NCI-H2196 (cell line): Measurements from ENCODE around the gene NUF2.
"Not testable (repeated sequence)": the region's sequence is repeated elsewhere in the genome, so short reads cannot be mapped to it uniquely, and the experiment has no call there.

ENCODE experiments used
- DNase-seq: peaks from one replicate; lab custom pipeline; 2025; ENCODE audit not compliant: unreplicated experiment; lab: John Stamatoyannopoulos, UW

NUF2 gene

DNA sequence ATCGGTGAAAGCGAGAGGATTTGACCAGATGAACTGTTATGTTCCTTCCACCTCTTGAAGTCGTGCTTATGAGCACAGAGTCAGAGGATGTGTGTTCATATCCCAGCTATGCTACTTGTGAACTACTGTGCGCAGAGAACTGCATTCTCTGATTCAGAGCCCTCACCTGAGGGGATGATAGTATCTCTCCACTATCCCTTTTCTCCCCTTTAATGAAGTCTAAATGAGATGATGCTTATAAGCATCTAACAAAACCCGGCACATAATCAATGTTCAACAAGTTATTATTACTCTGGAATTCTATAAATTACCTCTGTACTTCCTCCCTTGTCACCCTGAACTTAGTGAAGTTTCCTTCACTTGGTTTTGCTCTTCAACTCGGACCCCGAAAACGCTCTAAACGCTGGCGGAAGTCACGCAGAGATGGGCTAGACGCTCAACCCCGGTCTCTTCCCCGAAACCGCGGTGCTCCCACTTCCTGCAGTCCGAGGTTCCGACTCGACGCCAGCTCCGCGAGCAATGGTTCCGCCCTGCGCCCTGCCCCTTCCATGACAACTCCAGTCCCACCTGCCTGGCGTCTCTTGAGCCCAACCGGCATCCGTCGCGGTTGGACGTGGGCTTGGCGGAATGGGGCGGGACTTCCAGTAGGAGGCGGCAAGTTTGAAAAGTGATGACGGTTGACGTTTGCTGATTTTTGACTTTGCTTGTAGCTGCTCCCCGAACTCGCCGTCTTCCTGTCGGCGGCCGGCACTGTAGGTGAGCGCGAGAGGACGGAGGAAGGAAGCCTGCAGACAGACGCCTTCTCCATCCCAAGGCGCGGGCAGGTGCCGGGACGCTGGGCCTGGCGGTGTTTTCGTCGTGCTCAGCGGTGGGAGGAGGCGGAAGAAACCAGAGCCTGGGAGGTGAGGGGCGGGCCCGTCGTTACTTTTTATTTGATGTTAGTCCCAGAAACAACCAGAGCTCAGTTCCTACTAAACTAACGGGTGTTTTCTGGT lies at the start of gene NUF2:
NUF2 (plus strand) TSS at position 644 of the 995 bp plus-strand sequence. CDS start 4,098 bp downstream, outside the sequence.
- peak; percentile 97 for DNase-seq

DNA sequence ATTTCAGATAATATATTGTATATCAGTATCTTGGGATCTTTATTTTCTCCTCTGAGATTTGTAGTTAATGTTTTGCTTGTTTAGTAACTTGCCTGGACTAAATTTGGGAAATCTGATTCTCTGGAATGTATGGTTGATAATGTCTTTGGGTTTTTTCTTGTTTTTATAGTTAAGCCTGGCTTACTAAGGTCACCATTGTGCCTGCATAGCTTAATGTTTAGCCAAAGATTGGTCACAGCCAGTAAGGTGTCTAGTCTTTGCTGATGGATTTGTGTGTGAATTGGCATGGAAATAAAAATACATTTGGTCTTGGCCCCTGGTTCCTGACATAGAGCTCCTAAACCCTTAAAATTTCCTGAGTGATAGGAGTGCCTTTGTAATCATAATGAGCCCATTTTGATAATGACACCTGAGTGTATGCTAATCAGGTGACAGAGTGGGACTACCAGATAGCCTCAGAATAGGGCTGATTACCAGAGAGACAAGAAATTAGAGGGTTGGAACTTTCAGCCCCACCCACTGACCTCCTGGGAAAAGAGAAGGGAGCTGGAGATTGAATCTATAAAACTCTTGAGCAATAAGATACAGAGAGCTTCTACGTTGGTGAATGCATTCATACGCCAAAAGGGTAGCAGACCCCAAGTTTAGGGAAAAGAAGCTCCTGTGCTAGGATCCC lies 47.9 kb upstream of the NUF2 start:
- no peak for DNase-seq

DNA sequence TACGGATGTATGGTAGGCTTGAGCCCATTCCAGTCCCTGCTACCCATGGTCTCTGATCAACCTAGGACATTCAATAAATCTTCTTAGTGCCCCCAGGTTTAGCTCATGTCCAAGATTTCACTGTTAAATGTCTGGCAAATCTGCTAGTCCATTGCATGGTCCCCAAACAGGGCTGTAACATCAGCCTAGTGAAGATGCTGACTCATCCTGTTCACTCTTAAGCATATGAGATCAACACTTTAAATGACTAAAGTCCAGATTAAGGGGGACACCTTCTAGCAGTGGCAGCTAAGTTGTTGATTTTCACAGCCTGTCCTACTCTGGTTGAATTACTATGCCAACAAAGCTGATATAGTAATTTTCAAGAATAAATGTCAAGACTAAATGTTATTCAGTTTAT lies 46.5 kb upstream of the NUF2 start:
- no peak for DNase-seq

DNA sequence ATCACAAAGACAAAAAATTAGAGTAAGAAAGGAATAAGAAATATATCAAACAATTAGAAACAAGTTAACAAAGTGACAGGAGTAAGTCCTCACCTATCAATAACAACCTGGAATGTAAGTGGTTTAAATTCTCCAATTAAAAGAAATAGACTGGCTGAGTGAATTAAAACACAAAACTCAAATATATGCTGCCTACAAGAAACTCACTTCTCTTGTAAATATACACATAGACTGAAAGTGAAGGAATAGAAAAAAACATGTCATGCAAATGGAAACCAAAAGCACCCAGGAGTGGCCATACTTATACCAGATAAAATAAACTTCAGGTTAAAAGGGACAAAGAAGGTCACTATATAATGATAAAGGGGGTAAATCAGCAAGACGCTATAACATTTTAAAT lies 43.2 kb upstream of the NUF2 start:
- DNase-seq = no peak

DNA sequence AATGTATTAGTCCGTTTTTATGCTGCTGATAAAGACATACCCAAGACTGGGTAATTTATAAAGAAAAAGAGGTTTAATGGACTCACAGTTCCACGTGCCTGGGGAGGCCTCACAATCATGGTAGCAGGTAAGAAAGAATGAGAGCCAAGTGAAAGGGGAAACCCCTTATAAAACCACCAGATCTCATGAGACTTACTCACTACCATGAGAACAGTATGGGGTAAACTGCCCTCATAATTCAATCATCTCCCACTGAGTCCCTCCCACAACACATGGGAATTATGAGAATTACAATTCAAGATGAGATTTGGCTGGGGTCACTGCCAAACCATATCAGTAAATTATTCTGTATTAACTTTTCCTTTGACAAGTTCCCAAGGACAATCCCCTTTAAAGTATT lies 36.9 kb upstream of the NUF2 start:
- not testable (repeated sequence) for DNase-seq

DNA sequence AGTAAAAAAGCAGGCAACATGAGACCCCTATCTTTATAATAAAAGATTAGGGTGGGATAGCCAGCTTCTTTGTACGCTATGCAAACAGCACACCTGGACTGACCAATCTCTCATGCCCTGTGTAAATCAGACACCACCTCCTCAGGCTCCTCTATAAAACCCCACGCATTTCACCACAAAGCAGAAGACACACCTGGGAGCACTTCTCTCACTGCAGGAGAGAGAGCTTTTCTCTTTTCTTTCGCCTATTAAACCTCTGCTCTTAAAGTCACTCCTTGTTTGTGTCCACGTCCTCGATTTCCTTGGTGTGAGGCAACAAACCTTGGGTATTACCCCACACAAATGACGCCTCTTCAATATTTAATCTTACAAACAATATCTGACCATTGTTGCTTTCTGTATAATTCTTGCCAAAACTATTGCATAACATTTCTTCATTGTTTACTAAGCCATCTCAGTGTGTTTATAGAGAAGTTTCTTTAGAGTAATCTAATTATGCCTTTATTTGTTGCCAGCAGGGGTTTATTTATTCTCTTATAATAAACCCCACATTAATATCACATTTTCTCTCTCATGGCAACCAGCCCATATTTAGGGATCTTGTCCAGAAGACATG lies 31.6 kb upstream of the NUF2 start:
- DNase-seq = peak; percentile 57

DNA sequence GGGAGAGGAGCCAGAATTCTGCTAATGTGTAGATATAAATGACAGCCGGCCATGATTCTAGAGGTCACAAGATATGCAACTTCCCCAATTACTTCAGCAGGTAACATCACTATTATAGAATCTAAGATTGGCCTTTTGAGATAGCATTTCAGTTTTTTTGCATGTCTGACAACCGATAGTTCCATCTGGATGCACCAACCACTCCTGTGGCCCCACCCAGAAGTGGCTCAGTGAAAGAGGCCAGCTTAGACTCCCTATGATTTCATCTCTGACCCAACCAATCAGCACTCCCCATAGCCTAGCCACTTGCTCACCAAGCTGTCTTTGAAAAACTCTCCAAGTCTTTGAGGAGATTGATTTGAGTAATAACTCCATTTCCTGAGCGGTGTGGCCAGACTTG lies 30.3 kb upstream of the NUF2 start:
- no peak for DNase-seq

DNA sequence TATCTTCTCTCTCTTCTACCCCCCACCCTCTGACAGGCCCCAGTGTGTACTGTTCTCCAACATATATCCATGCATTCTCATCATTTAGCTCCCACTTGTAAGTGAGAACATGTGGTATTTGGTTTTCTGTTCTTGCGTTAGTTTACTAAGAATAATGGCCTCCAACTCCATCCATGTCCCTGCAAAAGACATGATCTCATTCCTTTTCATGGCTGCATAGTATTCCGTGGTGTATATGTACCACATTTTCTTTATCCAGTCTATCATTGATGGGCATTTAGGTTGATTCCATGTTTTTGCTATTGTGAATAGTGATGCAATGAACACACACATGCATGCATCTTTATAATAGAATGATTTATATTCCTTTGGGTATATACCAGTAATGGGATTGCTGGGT lies 29.6 kb upstream of the NUF2 start:
- not testable (repeated sequence) for DNase-seq

DNA sequence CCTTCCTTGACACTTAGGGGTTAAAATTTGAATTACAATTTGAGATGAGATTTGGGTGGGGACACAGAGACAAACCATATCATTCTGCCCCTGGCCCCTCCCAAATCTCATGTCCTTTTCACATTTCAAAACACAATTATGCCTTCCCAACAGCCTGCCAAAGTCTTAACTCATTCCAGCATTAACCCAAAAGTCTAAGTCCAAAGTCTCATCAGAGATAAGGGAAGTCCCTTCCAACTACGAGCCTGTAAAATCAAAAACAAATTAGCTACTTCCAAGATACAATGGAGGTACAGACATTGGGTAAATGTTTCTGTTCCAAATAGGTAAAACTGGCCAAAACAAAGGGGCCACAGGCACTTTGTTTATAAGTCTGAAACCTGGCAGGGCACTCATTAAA lies 28.3 kb upstream of the NUF2 start:
- DNase-seq = not testable (repeated sequence)

DNA sequence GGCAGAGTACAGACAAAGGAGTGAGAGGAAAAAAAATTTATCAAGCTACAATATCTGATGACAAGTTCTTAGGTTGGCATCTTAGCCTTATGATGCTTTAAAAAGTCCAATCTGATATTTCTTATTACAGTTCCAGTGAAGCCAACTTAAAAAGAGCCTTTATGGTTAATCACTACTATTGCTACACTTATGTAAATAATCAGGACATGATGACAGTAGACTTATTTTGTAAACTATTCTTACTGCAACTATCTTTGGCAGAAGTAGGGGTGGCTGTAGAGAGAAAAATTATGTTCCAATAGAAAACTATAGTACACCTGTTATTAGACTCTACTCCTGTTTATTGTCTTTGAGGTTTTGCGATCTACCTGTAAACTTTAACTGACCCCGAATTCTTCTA lies 25.8 kb upstream of the NUF2 start:
- DNase-seq = no peak

DNA sequence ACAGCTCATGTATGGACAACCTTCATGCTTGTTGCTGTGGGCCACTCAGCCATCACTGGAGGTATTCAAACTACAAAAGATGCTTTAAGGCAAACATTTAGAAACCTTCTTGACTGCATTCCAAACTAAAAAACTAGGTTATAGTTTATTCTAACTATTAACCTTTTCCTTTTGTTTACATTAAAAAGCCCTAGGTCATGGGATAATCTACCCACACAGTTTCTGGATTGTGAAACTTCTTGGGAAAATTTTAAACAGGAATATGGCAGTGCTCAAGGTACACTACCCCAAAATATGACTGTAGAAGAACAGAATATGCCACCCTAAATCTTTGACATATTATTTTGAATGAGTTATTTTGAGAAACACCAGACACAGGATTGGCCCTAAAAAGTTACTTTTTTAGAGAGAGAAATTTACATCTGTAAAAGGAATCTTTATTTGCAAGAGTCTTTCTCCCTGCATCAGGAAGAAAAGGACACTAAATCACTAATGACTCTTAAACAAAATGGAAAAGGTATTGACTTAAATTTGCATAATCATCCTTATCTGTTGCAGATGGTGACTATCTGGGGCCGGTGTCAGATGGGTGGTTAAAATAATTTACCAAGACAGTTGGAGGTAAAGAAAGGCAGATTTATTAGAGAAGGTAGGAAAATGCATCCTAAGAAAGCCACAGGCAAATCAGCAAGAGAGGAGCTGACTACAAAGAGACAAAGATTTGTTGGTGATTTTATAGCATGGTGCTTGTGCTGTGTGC lies 25.1 kb upstream of the NUF2 start:
- DNase-seq = no peak

DNA sequence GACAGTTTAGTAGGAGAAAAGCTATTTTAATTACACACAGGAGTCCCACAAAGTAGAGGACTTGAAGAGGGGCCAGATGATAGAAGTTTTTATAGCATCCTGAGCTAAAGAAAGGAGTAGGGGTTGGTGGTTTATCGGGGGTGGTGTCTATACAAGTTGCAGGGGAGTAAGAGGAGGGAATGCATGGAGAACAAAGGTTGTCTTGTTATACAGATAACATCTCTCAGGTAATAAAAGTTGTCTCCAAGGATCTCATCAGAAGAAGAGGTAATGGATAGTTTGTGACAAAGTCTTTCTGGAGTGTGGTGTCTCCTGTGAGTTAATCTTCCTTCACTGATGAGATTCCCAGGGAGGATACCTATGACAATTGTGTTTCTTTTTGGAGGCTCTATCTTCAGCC lies 23.4 kb upstream of the NUF2 start:
- DNase-seq = no peak

DNA sequence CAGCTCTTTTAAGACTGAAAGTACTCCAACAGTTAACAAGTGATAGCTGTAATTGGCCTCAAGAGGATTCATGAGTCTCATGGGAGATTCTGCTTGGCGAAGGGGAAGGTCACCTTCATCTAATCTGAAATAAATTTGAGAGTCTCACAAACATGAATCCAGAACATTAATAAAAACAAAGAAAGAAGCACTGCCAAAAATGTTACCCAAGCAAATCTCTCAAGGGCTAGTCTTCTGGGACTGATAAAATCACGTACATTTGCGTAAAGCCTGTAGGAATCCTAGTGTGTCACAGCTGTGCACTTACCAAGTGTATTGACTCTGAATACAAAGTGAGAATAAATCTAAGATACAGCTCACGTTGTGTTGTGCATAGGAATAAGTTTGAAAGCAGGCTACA lies 21.2 kb upstream of the NUF2 start:
- DNase-seq = no peak

DNA sequence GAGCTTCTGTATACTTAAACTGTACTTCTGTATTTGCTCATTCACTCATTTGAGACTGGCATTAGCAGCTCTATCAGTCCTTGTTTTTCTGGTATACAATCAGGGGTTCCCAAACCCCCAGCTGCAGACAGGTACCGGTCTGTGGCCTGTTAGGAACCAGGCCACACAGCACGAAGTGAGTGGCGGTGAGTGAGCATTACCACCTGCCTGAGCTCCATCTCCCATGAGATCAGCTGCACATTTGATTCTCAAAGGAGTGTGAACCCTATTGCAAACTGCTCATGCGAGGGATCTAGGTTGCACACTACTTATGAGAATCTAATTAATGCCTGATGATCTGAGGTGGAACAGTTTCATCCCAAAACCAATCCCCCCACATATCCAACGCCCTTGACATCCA lies 18.2 kb upstream of the NUF2 start:
- no peak for DNase-seq

DNA sequence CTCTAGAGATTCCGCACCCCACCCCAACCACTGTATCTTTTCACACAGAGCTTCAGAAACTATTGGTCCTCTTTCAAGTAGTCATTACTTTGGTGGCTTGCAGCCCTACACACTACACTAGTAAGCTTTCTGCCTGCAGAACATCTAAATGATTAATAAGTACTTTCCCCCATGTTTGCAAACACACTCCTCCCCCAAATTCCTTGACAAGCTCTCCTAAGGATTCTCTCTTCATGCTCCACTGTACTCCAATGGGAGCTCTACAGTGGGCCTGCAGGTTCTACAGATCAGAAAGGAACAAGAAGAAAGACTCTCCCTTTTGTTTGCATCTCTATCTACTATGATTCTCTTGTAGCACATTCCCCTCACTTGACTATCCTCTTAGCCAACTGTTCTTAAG lies 16.3 kb upstream of the NUF2 start:
- no peak for DNase-seq

DNA sequence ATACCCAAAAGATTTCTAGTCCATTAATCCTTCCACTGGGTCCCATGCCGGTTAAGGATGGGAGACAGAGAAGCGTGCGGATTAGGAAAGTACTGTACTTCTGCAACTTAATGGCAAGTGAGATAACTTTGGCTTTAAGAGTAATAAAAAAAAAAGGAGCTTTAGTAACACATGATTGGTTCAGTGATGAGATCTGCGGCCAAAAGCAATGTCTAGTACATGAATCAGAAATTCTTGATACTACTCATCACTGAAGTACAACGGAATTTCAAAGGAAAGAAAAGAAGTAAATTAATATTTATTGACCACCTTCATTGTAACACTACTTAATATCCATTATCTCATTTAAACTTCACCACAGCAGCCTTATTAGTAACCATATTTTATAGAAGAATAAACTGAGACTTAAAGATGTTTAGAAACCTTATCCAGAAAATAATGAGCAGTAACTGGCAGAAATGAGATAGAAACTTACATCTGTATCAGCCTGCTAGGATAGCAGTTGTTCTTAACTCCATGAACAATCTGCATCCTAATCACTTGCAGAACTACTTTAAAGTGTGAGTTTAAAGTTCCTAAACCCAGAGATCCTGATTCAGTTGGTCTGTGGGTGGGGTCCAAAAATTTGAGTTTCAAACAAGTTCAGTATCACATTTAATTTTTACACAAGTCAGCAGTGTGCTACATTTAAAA lies 14.1 kb upstream of the NUF2 start:
- DNase-seq = no peak

DNA sequence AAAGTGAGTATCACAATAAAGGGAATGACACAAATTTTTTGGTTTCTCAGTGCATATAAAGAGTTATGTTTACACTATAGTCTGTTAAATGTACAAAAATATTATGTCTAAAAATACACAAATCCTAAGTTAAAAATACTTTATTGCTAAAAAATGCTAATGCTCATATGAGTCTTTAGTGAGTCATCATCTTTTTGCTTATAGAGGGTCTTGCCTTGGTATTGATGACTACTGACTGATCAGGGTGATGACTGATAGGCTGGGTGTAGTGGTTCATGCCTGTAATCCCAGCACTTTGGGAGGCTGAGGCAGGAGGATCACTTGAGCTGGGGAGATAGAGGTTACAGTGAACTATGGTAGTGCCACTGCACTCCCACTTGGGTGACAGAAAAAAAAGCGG lies 12.9 kb upstream of the NUF2 start:
- DNase-seq = no peak

DNA sequence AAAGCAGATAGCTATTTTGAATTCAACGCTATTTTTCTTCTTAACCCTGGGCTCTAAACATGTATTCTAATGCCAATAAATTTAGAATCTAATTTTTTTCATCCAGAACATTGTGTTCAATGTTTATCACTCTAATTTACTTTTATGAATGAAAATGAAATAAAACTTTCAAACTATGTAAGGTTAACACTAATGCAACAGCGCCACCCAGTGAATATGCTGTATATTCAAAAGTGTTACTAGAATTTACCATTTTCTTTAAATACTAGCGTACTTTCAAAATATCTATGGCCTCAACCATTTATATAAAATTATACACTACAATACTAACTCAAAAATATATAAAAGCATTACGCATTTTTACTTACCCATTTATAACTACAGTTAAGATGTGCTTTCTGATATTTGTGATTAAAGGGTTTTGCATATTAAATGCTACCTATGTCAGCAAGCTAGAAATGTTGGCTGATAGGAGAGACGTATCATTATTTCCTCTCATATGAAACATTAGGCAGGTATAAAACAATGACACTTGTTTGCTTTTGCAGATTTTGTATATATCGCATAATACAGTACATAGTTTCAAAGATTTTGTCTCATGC lies 5.9 kb upstream of the NUF2 start:
- peak; percentile 55 for DNase-seq

DNA sequence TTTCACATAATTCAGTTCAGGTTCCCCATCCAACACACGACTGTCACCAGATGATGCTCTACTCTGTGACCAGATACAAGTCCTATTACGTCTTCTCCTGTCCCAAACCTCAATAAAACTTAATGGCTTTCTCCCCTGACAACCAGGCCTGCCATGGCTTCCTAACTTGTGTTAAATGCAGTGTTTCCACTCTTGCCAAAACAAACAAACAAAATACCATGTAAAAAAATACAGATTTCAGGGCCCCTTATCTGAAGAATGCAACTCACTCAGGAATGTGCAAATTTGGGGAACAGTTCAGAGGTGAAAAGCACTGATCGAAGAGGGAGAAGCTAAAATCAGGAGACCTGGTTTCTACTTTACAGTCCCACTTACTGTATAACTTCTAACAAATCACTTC lies 863 bp upstream of the NUF2 start:
- DNase-seq = no peak

DNA sequence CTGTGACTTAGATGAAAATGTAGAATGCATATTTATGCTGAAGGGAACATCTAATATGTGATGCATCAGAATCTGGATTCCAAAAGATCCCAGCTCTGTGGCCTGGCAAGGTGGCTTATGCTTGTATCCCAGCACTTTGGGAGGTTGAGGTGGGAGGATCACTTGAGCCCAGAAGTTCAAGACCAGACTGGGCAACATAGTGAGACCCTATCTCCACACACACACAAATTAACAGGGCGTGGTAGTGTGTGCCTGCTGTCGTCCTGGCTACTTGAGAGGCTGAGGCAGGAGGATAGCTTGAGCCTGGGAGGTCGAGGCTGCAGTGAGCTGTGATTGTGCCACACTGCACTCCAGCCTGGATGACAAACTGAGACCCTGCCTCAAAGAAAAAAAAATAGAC lies 1.6 kb downstream of the NUF2 start:
- DNase-seq = not testable (repeated sequence)
